Hematopoietic multipotent progenitor cell treated with erythropoietin and hydrocortisone succinate and interleukin-3 and kit ligand, for 17 days (in vitro differentiated cells): Measurements from ENCODE around the gene CNN3.
A peak's percentile ranks its signal among the peaks of the same experiment; 100 is the strongest.

Experiments
- DNase-seq: peaks from one replicate; pipeline ENCODE4 v3.0.0-alpha.2; 2015; ENCODE audit warnings: low spot score

The CNN3 gene

GRCh38 chr1:94855307-94855700, 71.6 kb downstream of the CNN3 start:
- DNase-seq, result no peak

- DNase-seq, result peak; percentile 86
Observed at GRCh38 chr1:94854458-94855306, 72.2 kb downstream of the CNN3 start.

DNA sequence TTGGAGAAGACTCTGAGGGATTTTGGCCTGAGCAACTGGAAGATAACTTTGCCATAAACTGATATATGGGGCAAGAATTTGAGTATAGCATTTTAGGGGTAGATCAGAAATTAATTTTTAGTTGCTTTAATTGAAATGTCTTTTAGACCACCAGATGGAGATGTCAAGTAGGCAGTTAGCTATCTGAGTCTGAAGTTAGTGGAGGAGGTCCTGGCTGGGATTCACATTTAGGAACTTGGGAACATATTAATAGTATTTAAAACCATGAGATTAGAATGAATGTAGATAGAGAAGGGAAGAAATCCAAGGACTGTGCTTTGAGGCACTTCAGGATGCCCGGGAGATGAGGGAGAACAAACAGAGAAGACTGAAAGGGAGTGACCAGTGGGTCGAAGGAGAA, 74.1 kb downstream of the CNN3 start:
- no peak for DNase-seq

DNA sequence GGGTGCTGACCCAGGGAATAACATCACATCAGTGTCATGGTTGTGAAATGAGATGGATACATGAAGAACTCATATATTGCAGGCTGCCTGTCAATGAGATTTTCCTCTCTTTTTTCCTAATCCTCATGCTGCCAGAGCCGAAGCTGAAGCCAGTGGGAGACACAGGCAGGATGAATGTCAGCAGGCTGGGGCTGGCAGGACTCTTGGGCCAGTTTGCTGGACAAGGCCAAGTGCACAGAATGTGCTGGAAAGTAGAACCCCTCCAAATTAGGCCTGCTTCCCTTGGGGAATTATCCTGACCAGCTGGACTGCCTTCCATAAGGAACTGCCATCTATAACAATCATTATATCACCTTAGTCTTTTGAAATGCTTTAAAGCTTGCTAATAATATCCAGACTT, 75.3 kb downstream of the CNN3 start:
- no peak for DNase-seq
